Activated CD4-positive, alpha-beta memory T cell treated with anti-CD3 and anti-CD28 coated beads for 36 hours (primary cell): ENCODE results near the gene HOXA13. TPM values are rescaled to one million over a fixed set of nuclear protein-coding genes. Genes with fewer than 3 reads are reported as not detected.

ENCODE experiments used
- CTCF ChIA-PET: fragments of 350-600 bp; sonication (Branson Sonifier 250); formaldehyde crosslinking; loops from one replicate; lab custom pipeline; 2021; ENCODE audit warnings: antibody characterized with exemption, inconsistent platforms; lab: Charles Lee
- POLR2A ChIA-PET: fragments of 350-600 bp; sonication (Branson Sonifier 250); formaldehyde crosslinking; loops from one replicate; lab custom pipeline; 2021; ENCODE audit warnings: antibody characterized with exemption; lab: Charles Lee
- DNase-seq: peaks from one replicate; pipeline ENCODE4 v3.0.0-alpha.2; 2020
- H3K27ac Mint-ChIP-seq: one replicate; pipeline ENCODE4 v1.8.0; 2021; ENCODE audit warnings: mixed read lengths
- H3K27me3 Mint-ChIP-seq: one replicate; pipeline ENCODE4 v1.8.0; 2021; ENCODE audit warnings: mixed read lengths
- H3K36me3 Mint-ChIP-seq: one replicate; pipeline ENCODE4 v1.8.0; 2021; ENCODE audit warnings: mixed read lengths
- H3K4me1 Mint-ChIP-seq: one replicate; pipeline ENCODE4 v1.8.0; 2021; ENCODE audit warnings: low read depth, mixed read lengths
- H3K4me3 Mint-ChIP-seq: one replicate; pipeline ENCODE4 v1.8.0; 2021; ENCODE audit warnings: mild to moderate bottlenecking, mixed read lengths
- H3K9me3 Mint-ChIP-seq: one replicate; pipeline ENCODE4 v1.8.0; 2021; ENCODE audit warnings: mixed read lengths
- intact Hi-C: fragments of 100-400 bp; cut with micrococcal nuclease; formaldehyde crosslinking; loops from one replicate; pipeline ENCODE4 v1.15.1; 2023
- microRNA-seq: library from miRNA; unstranded; fragments of <30 nt; microRNA quantifications from one replicate; pipeline ENCODE4 v1.2.0, GENCODE V29; 2022; ENCODE audit warnings: borderline number of aligned reads, borderline microRNAs expressed, borderline replicate concordance
- total RNA-seq, 2 experiments: library from RNA; stranded (reverse); gene quantifications; one replicate each; pipeline ENCODE4 v1.2.3, GENCODE V29; 2021

HOXA13 gene
- total RNA-seq, 2 experiments from 2014 or later: not detected

- ChIA-PET POLR2A (interaction anchor here (0.5 to 2.2 kb wide), 2 partner anchors 51 to 52 kb away, joined by 4 read pairs; no protein-coding TSS in a partner anchor), CTCF (interaction anchor here (0.8 to 5.2 kb wide), 9 partner anchors 15 to 772 kb away, joined by 3 to 72 read pairs (median 7); partner anchors contain the start of genes EVX1 and HOXA9)
- DNase-seq: no peak
- H3K27ac Mint-ChIP-seq: no peak overlapping the region
- H3K4me3 Mint-ChIP-seq: no peak overlapping the region
- H3K4me1 Mint-ChIP-seq: peaks cover 24% of the 10 kb centered on the region
- intact Hi-C loops: no loop called here
- no peaks in the 10 kb centered on the region for H3K36me3 Mint-ChIP-seq
- peaks cover 77% of the 10 kb centered on the region for H3K27me3 Mint-ChIP-seq
- no peaks in the 10 kb centered on the region for H3K9me3 Mint-ChIP-seq
These were observed 50.9 kb downstream of the HOXA13 start for GRCh38 chr7:27148756-27149641.

GRCh38 chr7:27148031-27148755, 51.7 kb downstream of the HOXA13 start:
- H3K27me3 Mint-ChIP-seq: peaks cover 69% of the 10 kb centered on the region
- no peak overlapping the region for H3K27ac Mint-ChIP-seq
- no peaks in the 10 kb centered on the region for H3K9me3 Mint-ChIP-seq
- CTCF ChIA-PET: interaction anchor here (1.0 to 5.2 kb wide), 3 partner anchors 15 to 771 kb away, joined by 3 to 72 read pairs (median 6); partner anchors contain the start of gene HOXA9
- peaks cover 24% of the 10 kb centered on the region for H3K4me1 Mint-ChIP-seq
- intact Hi-C loops: no loop called here
- no peaks in the 10 kb centered on the region for H3K36me3 Mint-ChIP-seq
- H3K4me3 Mint-ChIP-seq: no peak overlapping the region
- POLR2A ChIA-PET: interaction anchor here (0.5 to 2.2 kb wide), 2 partner anchors 50 to 51 kb away, joined by 4 read pairs; no protein-coding TSS in a partner anchor
- no peak for DNase-seq

GRCh38 chr7:27147199-27148030, 52.5 kb downstream of the HOXA13 start, which contains the start of gene HOXA6:
TSS of gene HOXA6 (minus strand) at chr7:27147774. CDS start at chr7:27147749, 25 bp downstream.
- CTCF ChIA-PET: interaction anchor here (5.2 kb wide), 1 partner anchor 16 kb away, joined by 72 read pairs; the partner anchor contains the start of gene HOXA9
- no peak within 1 kb of the TSS for H3K4me3 Mint-ChIP-seq

GRCh38 chr7:27146491-27147198, 53.2 kb downstream of the HOXA13 start:
- Mint-ChIP-seq H3K4me3 (no peak overlapping the region), H3K9me3 (no peaks in the 10 kb centered on the region), H3K27ac (no peak overlapping the region), H3K27me3 (peaks cover 61% of the 10 kb centered on the region), H3K4me1 (peaks cover 19% of the 10 kb centered on the region), H3K36me3 (no peaks in the 10 kb centered on the region)
- no peak for DNase-seq
- ChIA-PET CTCF (no interaction called here), POLR2A (no interaction called here)
- intact Hi-C loops: no loop called here

More at GRCh38 chr7:27147199-27148030, 52.5 kb downstream of the HOXA13 start, which contains the start of gene HOXA6:
- Mint-ChIP-seq H3K27ac (no peak within 1 kb of the TSS), H3K9me3 (no peaks in the 10 kb centered on the region), H3K4me1 (peaks cover 24% of the 10 kb centered on the region), H3K36me3 (no peaks in the 10 kb centered on the region), H3K27me3 (peaks cover 68% of the 10 kb centered on the region)
- DNase-seq: no peak
- intact Hi-C loops: no loop called here
- POLR2A ChIA-PET: no interaction called here

- Mint-ChIP-seq H3K27ac (no peak overlapping the region), H3K36me3 (no peaks in the 10 kb centered on the region), H3K9me3 (no peaks in the 10 kb centered on the region), H3K27me3 (peaks cover 56% of the 10 kb centered on the region), H3K4me1 (peaks cover 12% of the 10 kb centered on the region), H3K4me3 (no peak overlapping the region)
- CTCF ChIA-PET: no interaction called here
- POLR2A ChIA-PET: no interaction called here
- intact Hi-C loops: no loop called here
- DNase-seq: no peak
These were observed 53.9 kb downstream of the HOXA13 start for GRCh38 chr7:27145914-27146412.

GRCh38 chr7:27145165-27145913, 54.6 kb downstream of the HOXA13 start:
- no peak for DNase-seq
- CTCF ChIA-PET: interaction anchor here (1.0 kb wide), 1 partner anchor 11 kb away, joined by 3 read pairs; no protein-coding TSS in a partner anchor
- peaks cover 51% of the 10 kb centered on the region for H3K27me3 Mint-ChIP-seq

GRCh38 chr7:27144781-27145164, 55.1 kb downstream of the HOXA13 start:
- no peak for DNase-seq
- Mint-ChIP-seq H3K4me3 (no peak overlapping the region), H3K27ac (no peak overlapping the region), H3K36me3 (no peaks in the 10 kb centered on the region), H3K4me1 (peaks cover 7% of the 10 kb centered on the region), H3K27me3 (peaks cover 45% of the 10 kb centered on the region), H3K9me3 (no peaks in the 10 kb centered on the region)
- intact Hi-C loops: no loop called here
- ChIA-PET POLR2A (no interaction called here), CTCF (interaction anchor here (1.0 kb wide), 1 partner anchor 11 kb away, joined by 3 read pairs; no protein-coding TSS in a partner anchor)

More at GRCh38 chr7:27145165-27145913, 54.6 kb downstream of the HOXA13 start:
- POLR2A ChIA-PET: no interaction called here
- Mint-ChIP-seq H3K4me3 (no peak overlapping the region), H3K4me1 (peaks cover 7% of the 10 kb centered on the region), H3K36me3 (no peaks in the 10 kb centered on the region), H3K27ac (no peak overlapping the region), H3K9me3 (no peaks in the 10 kb centered on the region)
- intact Hi-C loops: no loop called here

Small RNAs within 50 kb of the gene (microRNA-seq; reads per million reads assigned to microRNA genes)
- 19.3 reads per million, percentile 44 among the genes with 10 or more reads in this experiment for gene MIR196B

Other genes starting within 250 kb of the HOXA13 start
- gene HOXA1, start 104.1 kb downstream of the HOXA13 start, total RNA-seq: under 1 TPM; 0.29 to 0.43 TPM
- gene HOXA2, start 97.4 kb downstream of the HOXA13 start, total RNA-seq: not detected
- not detected for gene HOXA4, start 69.3 kb downstream of the HOXA13 start, total RNA-seq
- not detected for gene HOXA5, start 56.4 kb downstream of the HOXA13 start, total RNA-seq
- gene HOXA6, start 52.3 kb downstream of the HOXA13 start, total RNA-seq: not detected
- not detected for gene HOXA3, start 47.5 kb downstream of the HOXA13 start, total RNA-seq
- not detected for gene HOXA7, start 43.4 kb downstream of the HOXA13 start, total RNA-seq
- gene HOXA9, start 34.6 kb downstream of the HOXA13 start, total RNA-seq: under 1 TPM in 1 of 2 experiments, not detected in 1; 0.19 TPM
- gene HOXA10, start 25.8 kb downstream of the HOXA13 start, total RNA-seq: not detected
- not detected for gene HOXA11, start 14.9 kb downstream of the HOXA13 start, total RNA-seq
- gene EVX1, start 42.7 kb upstream of the HOXA13 start, total RNA-seq: not detected